Omental fat pad (tissue), 4 donors: ENCODE measurements around the gene KPTN. TPM values are rescaled to one million over a fixed set of nuclear protein-coding genes. Genes with fewer than 3 reads are reported as not detected.

ENCODE experiments used
- ATAC-seq: fragments of 150-250 bp; one replicate; pipeline ENCODE4 v1.9.1; 2016; ENCODE audit warnings: mild to moderate bottlenecking, moderate library complexity; ENCODE audit not compliant: low FRiP score
- DNase-seq: peaks from one replicate; pipeline ENCODE4 v3.0.0-alpha.2; 2019; ENCODE audit warnings: low spot score
- CTCF ChIP-seq, 3 donors: fragments of 450-650 bp; IDR thresholded peaks; one replicate each; pipeline ENCODE4 v1.5.1; 2016 to 2017; ENCODE audit warnings: antibody characterized with exemption in 3 of 3, mild to moderate bottlenecking in 3 of 3, moderate library complexity in 2 of 3
- total RNA-seq, 4 donors: library from RNA; depleted of rRNA; stranded (reverse); fragments of >200 nt; gene quantifications; one replicate each; pipeline ENCODE4 v1.1.0, GENCODE V29; 2016

The KPTN gene
- total RNA-seq, 4 donors from 2014 or later, result 4.4 to 7.6 (median 5.5) TPM

GRCh38 chr19:47445527-47445926 lies 38.5 kb downstream of the KPTN start:
- TF ChIP-seq CTCF (IDR thresholded peaks at IDR 0.05), result no peak
- ATAC-seq, result no peak

GRCh38 chr19:47444388-47444821 lies 39.6 kb downstream of the KPTN start:
- TF ChIP-seq CTCF (IDR thresholded peaks at IDR 0.05), result no peak
- DNase-seq (no peak), ATAC-seq (no peak)

More at GRCh38 chr19:47445527-47445926, 38.5 kb downstream of the KPTN start:
- DNase-seq, result no peak

DNA sequence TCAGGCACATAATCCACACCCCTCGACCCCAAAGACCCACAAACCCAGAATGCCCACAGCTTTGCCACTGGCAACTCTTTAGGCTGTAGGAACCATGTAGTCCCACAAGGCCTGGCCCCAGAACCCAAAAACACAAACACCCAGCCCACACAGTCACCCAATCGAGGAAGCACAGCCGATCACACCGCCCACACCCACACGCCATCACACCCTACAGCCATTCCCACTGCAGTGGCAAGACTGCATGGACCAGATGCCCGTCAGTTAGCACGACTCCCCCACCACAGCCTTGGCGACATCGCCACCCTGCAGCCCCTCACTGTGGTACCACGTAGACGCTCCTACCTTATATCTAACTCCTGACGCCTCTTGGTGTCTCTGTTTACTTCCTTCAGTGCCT lies 40.7 kb downstream of the KPTN start:
- ATAC-seq, result no peak
- TF ChIP-seq CTCF (IDR thresholded peaks at IDR 0.05), result no peak
- no peak for DNase-seq

GRCh38 chr19:47438793-47439220 lies 45.2 kb downstream of the KPTN start:
- ATAC-seq (no peak), DNase-seq (no peak)
- TF ChIP-seq CTCF (IDR thresholded peaks at IDR 0.05), result no peak

GRCh38 chr19:47437500-47437899 lies 46.5 kb downstream of the KPTN start:
- no peak for ATAC-seq
- TF ChIP-seq CTCF (IDR thresholded peaks at IDR 0.05), result no peak
- DNase-seq, result no peak

GRCh38 chr19:47436712-47437401 lies 47.2 kb downstream of the KPTN start:
- peak; percentile 73 for ATAC-seq
- TF ChIP-seq CTCF (IDR thresholded peaks at IDR 0.05), result peak in 1 of 3 donors; percentile 71
- DNase-seq, result peak; percentile 92

DNA sequence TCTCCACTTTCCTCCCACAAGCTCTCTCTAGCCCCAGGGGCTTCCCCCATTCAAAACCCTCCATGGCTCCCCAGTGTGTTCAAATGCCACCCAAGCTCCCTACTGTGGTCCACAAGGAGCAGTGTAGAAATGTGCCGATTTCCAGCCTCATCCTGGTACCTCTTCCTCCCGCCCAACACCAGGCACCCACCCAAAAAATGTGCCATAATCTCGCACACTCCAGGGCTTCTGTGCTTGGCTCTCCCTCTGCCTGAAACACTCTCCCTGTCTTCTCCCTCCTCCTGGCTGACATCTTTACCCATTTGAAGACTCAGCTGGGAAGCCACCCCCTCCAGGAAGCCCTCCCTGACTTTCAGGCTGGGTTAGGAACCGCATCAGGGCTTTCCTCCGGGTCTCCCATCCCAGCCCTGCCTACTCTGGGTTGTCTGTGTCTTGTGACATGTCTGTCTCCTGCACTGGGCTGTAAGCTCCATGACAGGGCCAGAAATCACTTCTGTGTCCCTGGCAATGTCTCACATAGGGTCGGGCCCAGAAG lies 48.1 kb downstream of the KPTN start:
- no peak for TF ChIP-seq CTCF (IDR thresholded peaks at IDR 0.05)
- ATAC-seq (no peak), DNase-seq (no peak)
